C4-2B (cell line): Measurements from ENCODE around the gene TRIML1.

Experiments
- CTCF ChIP-seq: fragments of 450-650 bp; conservative IDR thresholded peaks from 2 replicates; pipeline ENCODE4 v1.5.1; 2017; ENCODE audit warnings: mild to moderate bottlenecking
- ZFX ChIP-seq: fragments of 450-650 bp; IDR thresholded peaks from 2 replicates; pipeline ENCODE4 v1.6.1; 2017

GRCh38 chr4:188130355-188130754, 8.9 kb upstream of the TRIML1 start:
- TF ChIP-seq CTCF = no peak
- no peak for TF ChIP-seq ZFX
